IMR-90 (cell line): ENCODE results near the gene PDX1.

Source experiments
- CEBPB ChIP-seq: IDR thresholded peaks from 2 replicates; pipeline ENCODE4 v1.6.1; 2012; ENCODE audit warnings: low read depth, low read length, improper control_type of control experiment
- CHD1 ChIP-seq: IDR thresholded peaks from 2 replicates; pipeline ENCODE4 v1.6.1; 2012; ENCODE audit warnings: low read depth, low read length, improper control_type of control experiment
- ELK1 ChIP-seq: fragments of 150-350 bp; IDR thresholded peaks from 2 replicates; pipeline ENCODE4 v1.6.1; 2016; ENCODE audit warnings: low read depth, mild to moderate bottlenecking, low read length, moderate library complexity, borderline replicate concordance
- FOS ChIP-seq: fragments of 150-350 bp; IDR thresholded peaks from 2 replicates; pipeline ENCODE4 v1.6.1; 2016; ENCODE audit warnings: low read depth, low read length
- MAFK ChIP-seq: IDR thresholded peaks from 2 replicates; pipeline ENCODE4 v1.6.1; 2012; ENCODE audit warnings: low read depth, low read length, improper control_type of control experiment
- MAZ ChIP-seq: IDR thresholded peaks from 2 replicates; pipeline ENCODE4 v1.6.1; 2012; ENCODE audit warnings: low read depth, mild to moderate bottlenecking, low read length, improper control_type of control experiment, moderate library complexity, borderline replicate concordance
- POLR2A ChIP-seq: IDR thresholded peaks from 2 replicates; pipeline ENCODE4 v1.6.1; 2012; ENCODE audit warnings: mild to moderate bottlenecking, low read depth, low read length
- RAD21 ChIP-seq: IDR thresholded peaks from 2 replicates; pipeline ENCODE4 v1.6.1; 2012; ENCODE audit warnings: low read length, improper control_type of control experiment
- RFX5 ChIP-seq: IDR thresholded peaks from 2 replicates; pipeline ENCODE4 v1.8.0; 2012; ENCODE audit warnings: low read depth, mild to moderate bottlenecking, low read length, moderate library complexity
- USF2 ChIP-seq: fragments of 150-350 bp; IDR thresholded peaks from 2 replicates; pipeline ENCODE4 v1.6.1; 2017; ENCODE audit warnings: mild to moderate bottlenecking, antibody characterized with exemption, low read length, low read depth
- TF ChIP-seq, protein P1 (sequence below): conservative IDR thresholded peaks from 2 replicates; pipeline ENCODE4 v1.5.1; 2012; ENCODE audit warnings: mild to moderate bottlenecking, low read depth, low read length, improper control_type of control experiment

DNA sequence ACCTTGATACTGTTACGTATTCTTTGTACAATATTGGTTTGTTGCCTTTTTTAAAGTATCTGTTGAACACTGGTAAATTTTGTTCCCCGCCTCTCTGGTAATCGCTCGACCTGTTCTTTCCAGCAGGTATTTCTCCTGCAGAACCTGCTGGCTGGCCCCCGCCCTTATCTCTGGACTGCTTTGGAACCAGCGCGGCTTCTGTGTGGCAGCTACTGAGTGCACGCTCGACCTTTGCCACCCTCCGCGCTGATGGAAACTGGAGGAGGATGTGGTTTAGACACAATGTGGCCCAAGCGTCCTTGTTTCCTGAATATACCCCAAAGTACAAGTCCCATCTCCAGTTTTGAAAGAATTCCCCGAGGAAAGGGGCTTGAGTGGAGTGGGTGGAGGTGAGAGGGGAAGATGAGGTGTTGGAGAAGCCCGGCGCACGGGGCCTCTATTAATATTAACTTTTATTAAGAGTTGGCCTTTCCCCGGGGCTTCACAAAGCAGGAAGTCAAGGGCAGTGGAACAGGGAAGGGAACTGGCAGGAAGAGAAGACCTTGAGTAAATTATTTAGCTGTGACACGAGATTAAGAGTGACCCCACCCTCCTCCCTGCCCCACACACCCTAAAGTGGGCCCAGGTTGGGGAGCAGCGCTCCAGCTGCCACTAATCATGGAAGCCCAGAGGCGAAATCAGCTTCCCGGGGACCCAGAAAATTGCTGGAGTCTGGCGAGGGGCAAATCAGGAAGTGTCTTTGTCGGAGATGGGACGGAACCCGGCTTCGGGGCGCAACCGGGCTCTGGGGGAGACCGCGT is 33.3 kb downstream of the PDX1 start:
- no peak for TF ChIP-seq POLR2A
- TF ChIP-seq CEBPB: no peak
- no peak for TF ChIP-seq MAZ
- TF ChIP-seq, protein P1, sequence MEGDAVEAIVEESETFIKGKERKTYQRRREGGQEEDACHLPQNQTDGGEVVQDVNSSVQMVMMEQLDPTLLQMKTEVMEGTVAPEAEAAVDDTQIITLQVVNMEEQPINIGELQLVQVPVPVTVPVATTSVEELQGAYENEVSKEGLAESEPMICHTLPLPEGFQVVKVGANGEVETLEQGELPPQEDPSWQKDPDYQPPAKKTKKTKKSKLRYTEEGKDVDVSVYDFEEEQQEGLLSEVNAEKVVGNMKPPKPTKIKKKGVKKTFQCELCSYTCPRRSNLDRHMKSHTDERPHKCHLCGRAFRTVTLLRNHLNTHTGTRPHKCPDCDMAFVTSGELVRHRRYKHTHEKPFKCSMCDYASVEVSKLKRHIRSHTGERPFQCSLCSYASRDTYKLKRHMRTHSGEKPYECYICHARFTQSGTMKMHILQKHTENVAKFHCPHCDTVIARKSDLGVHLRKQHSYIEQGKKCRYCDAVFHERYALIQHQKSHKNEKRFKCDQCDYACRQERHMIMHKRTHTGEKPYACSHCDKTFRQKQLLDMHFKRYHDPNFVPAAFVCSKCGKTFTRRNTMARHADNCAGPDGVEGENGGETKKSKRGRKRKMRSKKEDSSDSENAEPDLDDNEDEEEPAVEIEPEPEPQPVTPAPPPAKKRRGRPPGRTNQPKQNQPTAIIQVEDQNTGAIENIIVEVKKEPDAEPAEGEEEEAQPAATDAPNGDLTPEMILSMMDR: no peak
- no peak for TF ChIP-seq RAD21
- TF ChIP-seq ELK1: no peak
- TF ChIP-seq FOS: no peak
- TF ChIP-seq MAFK: no peak
- no peak for TF ChIP-seq RFX5
- TF ChIP-seq USF2: no peak
- TF ChIP-seq CHD1: no peak
